Right ventricle myocardium inferior (tissue), 1 donor: ENCODE results near the gene TRIM39. TPM values are rescaled to one million over a fixed set of nuclear protein-coding genes. Genes with fewer than 3 reads are reported as not detected.
"Not testable (repeated sequence)": the region's sequence is repeated elsewhere in the genome, so short reads cannot be mapped to it uniquely, and the experiment has no call there.

Experiments
- ATAC-seq: fragments of 200-7000 bp; cut with Tn5 transposase; one replicate; pipeline ENCODE4 v1.9.1; 2020; ENCODE audit warnings: mild to moderate bottlenecking, moderate library complexity
- DNase-seq: peaks from one replicate; pipeline ENCODE4 v3.0.0; 2021; ENCODE audit errors: missing footprints
- intact Hi-C: fragments of 100-400 bp; cut with DNase I; formaldehyde crosslinking; loops from one replicate; pipeline ENCODE4 v1.11.0; 2022
- total RNA-seq: library from RNA; stranded (reverse); fragmentation: NEBNext Ultra II Directional; extraction: Animal tissue kit (Norgen Biotek cat#: 25700); gene quantifications from one replicate; pipeline ENCODE4 v1.2.1, GENCODE V29; 2021
- donor health status: DM: no; HTN: yes; CAD: no; lungs with severe emphysema.

TRIM39 gene
- total RNA-seq, 1 donor from 2014 or later: 8.3 TPM

GRCh38 chr6:30355281-30355680 lies 28.6 kb downstream of the TRIM39 start:
- intact Hi-C loops: no loop called here
- no peak for ATAC-seq
- DNase-seq: no peak

- intact Hi-C loops: loop anchor here (2.0 kb wide), 1 partner anchor 40 kb away; no protein-coding TSS in a partner anchor
- no peak for ATAC-seq
- DNase-seq: no peak
Observed at GRCh38 chr6:30356536-30356935, 29.8 kb downstream of the TRIM39 start.

GRCh38 chr6:30357678-30358540 lies 31.2 kb downstream of the TRIM39 start:
- ATAC-seq: peak; percentile 50
- intact Hi-C loops: loop anchor here (2.0 kb wide), 1 partner anchor 39 kb away; no protein-coding TSS in a partner anchor
- no peak for DNase-seq

- intact Hi-C loops: no loop called here
- DNase-seq (no peak), ATAC-seq (no peak)
Observed at GRCh38 chr6:30359276-30359675, 32.5 kb downstream of the TRIM39 start.

GRCh38 chr6:30360139-30360538 lies 33.4 kb downstream of the TRIM39 start:
- no peak for ATAC-seq
- no peak for DNase-seq
- intact Hi-C loops: no loop called here

- no peak for ATAC-seq
- no peak for DNase-seq
- intact Hi-C loops: no loop called here
Observed at GRCh38 chr6:30361661-30362060, 34.9 kb downstream of the TRIM39 start.

GRCh38 chr6:30363459-30363858 lies 36.7 kb downstream of the TRIM39 start:
- DNase-seq (no peak), ATAC-seq (no peak)
- intact Hi-C loops: no loop called here

- no peak for ATAC-seq
- intact Hi-C loops: no loop called here
- no peak for DNase-seq
Observed at GRCh38 chr6:30364591-30364990, 37.9 kb downstream of the TRIM39 start.

GRCh38 chr6:30369280-30369679 lies 42.6 kb downstream of the TRIM39 start:
- ATAC-seq, DNase-seq, intact Hi-C loops: not testable (repeated sequence)

- intact Hi-C loops: no loop called here
- ATAC-seq: no peak
Observed at GRCh38 chr6:30378290-30378937, 51.7 kb downstream of the TRIM39 start.

GRCh38 chr6:30380464-30380863 lies 53.7 kb downstream of the TRIM39 start:
- intact Hi-C loops: no loop called here
- ATAC-seq: no peak
- DNase-seq: no peak

More at GRCh38 chr6:30378290-30378937, 51.7 kb downstream of the TRIM39 start:
- no peak for DNase-seq

GRCh38 chr6:30386166-30386565 lies 59.4 kb downstream of the TRIM39 start:
- no peak for ATAC-seq
- DNase-seq: no peak
- intact Hi-C loops: no loop called here

GRCh38 chr6:30391240-30391639 lies 64.5 kb downstream of the TRIM39 start:
- DNase-seq: no peak
- intact Hi-C loops: no loop called here
- ATAC-seq: no peak

Other genes starting within 250 kb of the TRIM39 start
- gene TRIM31, start 213.8 kb upstream of the TRIM39 start, total RNA-seq: not detected
- gene TRIM40, start 190.8 kb upstream of the TRIM39 start, total RNA-seq: not detected
- not detected for gene TRIM10, start 165.7 kb upstream of the TRIM39 start, total RNA-seq
- not detected for gene TRIM15, start 163.4 kb upstream of the TRIM39 start, total RNA-seq
- 20.6 TPM for gene TRIM26, start 113.5 kb upstream of the TRIM39 start, total RNA-seq
- 33.6 TPM for gene RPP21, start 18.2 kb downstream of the TRIM39 start, total RNA-seq
- gene HLA-E, start 162.6 kb downstream of the TRIM39 start, total RNA-seq: 152 TPM
- gene GNL1, start 229.6 kb downstream of the TRIM39 start, total RNA-seq: 18.3 TPM
- 2.8 TPM for gene PRR3, start 230.4 kb downstream of the TRIM39 start, total RNA-seq
- gene ABCF1, start 244.5 kb downstream of the TRIM39 start, total RNA-seq: 39.5 TPM